ENCODE results near the gene KSR2.

GRCh38 chr12:117483501-117483900 lies 485.3 kb downstream of the KSR2 start:
- TF ChIP-seq POLR2A (IDR thresholded peaks at IDR 0.05; ENCODE audit: low read depth, low read length) (no peak), TAF1 (IDR thresholded peaks at IDR 0.05; ENCODE audit: borderline replicate concordance, low read depth, low read length) (no peak), POLR2AphosphoS5 (IDR thresholded peaks at IDR 0.05; ENCODE audit: low read depth, low read length) (no peak)

Data from GM12892 (cell line).